Measurements from ENCODE around the gene C12orf42.
"Not testable (repeated sequence)": the region's sequence is repeated elsewhere in the genome, so short reads cannot be mapped to it uniquely, and the experiment has no call there.

Gene C12orf42

DNA sequence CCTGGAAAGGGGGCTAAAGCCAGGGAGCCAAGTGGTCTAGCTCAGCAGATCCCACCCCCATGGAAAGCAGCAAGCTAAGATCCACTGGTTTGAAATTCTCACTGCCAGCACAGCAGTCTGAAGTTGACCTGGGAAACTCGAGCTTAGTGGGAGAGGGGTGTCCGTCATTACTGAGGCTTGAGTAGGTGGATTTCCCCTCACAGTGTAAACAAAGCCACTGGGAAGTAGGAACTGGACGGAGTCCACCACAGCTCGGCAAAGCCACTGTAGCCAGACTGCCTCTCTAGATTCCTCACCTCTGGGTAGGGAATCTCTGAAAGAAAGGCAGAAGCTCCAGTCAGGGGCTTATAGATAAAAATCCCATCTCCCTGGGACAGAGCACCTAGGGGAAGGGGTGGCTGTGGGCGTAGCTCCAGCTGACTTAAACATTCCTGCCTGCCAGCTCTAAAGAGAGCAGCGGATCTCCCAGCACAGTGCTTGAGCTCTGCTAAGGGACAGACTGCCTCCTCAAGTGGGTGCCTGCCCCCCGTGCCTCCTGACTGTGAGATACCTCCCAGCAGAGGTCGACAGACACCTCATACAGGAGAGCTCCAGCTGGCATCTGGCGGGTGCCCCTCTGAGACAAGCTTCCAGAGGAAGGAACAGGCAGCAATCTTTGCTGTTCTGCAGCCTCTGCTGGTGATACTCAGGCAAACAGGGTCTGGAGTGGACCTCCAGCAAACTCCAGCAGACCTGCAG is 70.8 kb downstream of the C12orf42 start:
- not testable (repeated sequence) for DNase-seq (ENCODE audit: low read depth, low spot score)

DNA sequence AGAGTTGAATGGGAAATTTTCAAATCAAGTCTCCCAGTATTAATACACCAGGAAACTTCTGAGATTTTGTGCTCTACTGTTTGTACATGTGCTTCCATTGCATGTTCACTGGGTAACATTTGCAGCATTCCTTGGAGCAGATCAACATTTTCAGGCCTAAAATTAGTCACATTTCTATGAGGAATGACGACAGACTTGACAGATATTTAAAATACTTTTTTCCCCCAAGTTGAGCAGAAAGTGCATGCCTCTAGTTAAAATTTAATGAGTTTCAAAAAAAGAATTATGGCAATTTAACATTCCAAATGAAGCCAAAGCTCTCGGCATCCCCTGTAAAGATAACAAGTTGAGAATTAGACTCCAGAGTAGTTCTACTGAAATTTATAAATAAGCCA is 72.3 kb downstream of the C12orf42 start:
- DNase-seq (ENCODE audit: low read depth, low spot score) = no peak

DNA sequence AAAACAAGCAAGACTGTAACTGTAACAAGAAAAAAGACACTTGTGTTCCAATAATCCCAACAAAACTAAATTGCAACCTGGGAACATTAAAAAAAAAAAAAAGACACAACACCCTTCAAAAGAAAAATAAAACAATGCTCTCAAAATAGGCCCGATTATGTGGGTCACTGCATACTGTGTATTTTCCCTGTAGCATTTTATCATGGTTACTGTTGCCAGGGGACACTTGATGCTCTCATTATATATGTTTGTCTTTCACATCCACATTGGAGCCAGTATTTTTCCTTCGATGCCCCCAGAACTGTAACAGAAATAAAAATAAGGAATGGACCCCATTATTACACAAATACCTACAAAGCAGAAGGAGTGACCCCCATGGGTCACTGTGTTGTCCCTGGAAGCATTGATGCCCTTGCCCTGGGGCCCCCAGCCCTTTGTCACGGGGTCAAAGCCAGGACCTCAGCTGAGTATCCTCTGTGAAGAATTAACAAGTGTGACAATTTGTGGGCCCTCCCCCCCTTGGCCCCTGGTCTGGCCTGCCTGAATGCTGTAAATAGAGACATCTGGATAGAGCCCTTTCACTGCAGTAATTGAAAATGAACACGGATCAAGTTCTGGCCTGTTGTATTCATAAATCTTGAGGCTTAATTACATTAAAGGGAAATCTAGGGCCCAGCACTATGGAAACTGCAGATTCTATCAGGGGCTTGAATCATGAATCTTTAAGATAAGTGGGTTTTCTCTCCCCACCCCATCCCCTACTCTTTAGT is 72.8 kb downstream of the C12orf42 start:
- DNase-seq (ENCODE audit: low read depth, low spot score) = no peak

DNA sequence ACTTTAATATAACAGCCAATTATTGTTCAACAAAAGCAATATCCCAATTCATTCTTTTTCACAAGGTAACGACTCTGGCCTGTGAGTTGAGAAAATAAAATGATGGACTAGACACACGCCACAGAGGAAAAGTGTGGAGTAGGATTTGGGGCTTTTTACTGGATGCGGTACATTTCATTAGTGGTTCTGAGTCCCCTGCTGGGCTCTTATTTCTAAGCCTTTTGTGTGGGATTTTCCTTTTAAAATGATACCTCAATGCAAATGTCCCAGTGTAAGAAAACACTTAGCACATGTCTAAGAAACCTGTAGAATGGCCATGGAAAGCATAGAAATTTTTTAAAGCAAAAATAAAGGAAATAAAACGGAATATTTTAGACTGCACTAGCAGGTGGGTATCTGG is 73.4 kb downstream of the C12orf42 start:
- DNase-seq (ENCODE audit: low read depth, low spot score) = no peak

DNA sequence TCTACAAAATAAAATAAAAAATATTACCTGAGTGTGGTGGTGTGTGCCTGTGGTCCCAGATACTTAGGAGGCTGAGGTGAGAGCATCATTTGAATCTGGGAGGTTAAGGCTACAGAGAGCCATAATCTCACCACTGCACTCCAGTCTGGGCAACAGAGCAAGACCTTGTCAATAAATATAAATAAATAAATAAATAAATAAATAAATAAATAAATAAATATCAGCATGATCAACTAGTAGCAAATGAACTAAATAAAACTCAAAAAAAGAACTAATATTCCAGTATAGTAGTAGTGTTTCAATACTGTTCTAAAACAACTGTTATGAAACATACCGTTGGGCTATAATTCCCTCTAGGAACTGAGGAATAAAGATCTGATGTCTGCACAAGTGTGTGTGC is 74.4 kb downstream of the C12orf42 start:
- DNase-seq (ENCODE audit: low read depth, low spot score) = no peak

DNA sequence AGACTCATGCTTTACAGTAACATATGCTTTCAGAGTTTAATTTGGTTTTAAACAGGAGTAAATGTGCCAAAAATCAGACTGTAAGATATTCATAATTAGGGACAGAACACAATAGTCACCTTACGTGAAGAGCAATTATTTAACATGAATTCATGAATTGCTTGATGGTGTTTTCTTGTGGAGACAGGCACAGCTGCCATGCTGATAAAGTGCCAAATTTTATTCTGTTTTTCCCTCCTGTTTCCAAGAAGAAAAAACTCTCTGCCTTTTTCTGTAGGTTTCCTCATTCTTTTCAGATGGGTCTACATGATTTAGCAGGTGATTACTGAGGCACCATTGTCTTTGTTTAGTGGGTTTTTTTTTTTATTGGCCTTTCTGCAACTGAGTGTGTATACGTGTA is 80.1 kb downstream of the C12orf42 start:
- DNase-seq (ENCODE audit: low read depth, low spot score) = no peak

DNA sequence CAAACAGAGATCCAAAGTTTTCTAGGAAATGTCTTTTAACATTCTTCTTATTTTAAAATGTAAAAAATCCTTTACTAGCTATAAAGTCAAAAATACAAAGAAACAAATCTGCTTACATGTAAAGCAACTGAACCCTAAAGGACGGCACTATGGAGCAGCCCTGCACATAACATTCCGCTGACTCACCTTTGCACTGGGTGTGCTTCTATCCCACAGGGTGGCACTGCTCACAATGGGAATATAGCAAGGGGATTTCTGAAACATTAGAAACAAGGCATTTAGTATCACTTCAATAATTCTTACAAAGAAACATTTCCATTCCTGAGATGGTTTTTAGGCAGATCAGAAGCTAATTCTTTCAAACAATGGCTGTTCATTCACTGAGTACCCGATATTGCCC is 94.3 kb downstream of the C12orf42 start:
- peak; percentile 64 for DNase-seq (ENCODE audit: low read depth, low spot score)

DNA sequence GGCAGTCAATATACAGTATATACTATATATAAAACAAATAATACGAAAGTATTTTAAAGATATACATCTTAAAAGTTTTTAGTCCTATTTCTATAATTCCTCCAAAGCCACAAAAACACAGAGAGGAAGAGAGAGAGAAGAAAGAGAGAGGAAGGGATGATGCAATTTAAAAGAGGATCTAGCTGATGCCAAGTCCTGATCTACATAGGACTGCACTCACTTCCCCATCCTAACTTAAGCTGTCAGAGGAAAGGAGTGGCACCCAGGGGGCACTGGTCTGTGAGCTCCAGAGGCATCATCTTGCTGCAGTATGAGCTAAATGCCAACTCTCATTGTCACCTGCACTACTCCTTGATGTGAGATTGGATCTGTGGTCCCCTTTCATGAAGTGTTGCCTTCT is 95.8 kb downstream of the C12orf42 start:
- no peak for DNase-seq (ENCODE audit: low read depth, low spot score)

DNA sequence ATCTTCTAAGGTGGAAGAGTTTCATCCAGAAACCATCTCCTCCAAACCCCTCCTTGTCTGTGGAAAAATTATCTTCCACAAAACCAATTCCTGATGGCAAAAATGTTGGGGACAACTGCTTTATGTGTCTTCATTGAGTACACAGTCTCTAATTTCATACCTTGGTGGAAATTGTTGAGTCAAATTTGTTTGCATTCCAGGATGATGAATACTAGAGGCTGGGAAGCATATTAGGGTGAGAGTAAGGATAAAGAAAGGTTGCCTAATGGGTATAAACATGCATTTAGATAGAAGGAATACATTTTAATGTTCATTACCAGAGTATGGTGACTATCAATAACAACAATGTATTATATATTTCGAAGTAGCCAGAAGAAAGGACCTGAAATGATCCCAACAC is 98.2 kb downstream of the C12orf42 start:
- no peak for DNase-seq (ENCODE audit: low read depth, low spot score)

DNA sequence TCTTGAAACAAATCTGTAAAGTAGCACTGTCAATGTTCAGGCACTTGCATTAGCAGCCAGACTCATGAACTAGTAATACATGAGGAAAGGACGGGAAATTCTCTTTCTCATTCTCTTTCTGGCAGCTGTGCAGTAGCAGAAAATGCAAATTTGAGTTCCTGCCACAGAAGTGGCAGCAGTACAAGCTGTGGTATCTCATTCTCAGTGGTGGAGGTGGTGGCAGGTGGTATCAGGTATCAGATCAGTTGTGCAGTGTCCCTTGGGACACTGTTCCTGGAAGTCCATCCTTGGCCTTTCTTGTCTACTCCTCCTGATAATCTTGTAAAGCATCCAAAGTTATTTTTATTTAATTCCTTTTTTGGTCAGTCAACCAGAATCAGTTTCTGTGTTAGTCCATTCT is 103.0 kb downstream of the C12orf42 start:
- DNase-seq (ENCODE audit: low read depth, low spot score) = no peak

DNA sequence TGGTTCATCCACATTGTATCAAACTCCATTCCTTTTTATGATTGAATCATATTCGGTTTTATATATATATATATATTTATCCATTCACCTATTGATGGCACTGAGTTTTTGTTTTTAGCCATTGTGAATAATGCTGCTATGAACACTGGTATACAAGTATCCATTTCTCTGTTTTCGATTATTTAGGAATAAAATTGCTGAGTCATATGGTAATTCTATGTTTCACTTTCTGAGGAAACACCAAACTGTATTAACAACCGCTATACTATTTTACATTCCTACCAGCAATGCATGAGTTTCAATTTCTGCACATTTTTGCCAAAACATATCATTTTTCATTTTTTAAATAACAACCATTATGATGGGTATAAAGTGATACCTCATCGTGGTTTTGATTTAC is 104.7 kb downstream of the C12orf42 start:
- no peak for DNase-seq (ENCODE audit: low read depth, low spot score)

DNA sequence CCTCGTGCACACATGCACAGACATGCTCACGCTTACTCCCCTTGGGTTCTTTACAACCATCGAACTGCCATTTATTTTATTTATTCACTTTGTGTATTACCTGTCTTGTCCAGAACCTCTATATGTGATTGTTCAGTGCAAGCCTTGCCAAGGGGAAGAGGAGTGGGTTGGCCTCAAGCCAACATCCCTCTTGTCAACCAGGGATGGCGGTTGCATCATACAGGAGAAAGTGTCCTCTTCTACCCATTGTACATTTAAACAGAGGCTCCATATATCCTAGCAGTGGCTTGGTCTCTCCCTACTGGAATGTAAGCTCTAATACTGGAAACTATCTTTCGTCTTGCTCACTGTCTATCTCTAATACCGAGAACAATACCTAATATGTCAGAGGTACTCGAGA is 108.4 kb downstream of the C12orf42 start:
- DNase-seq (ENCODE audit: low read depth, low spot score) = no peak

DNA sequence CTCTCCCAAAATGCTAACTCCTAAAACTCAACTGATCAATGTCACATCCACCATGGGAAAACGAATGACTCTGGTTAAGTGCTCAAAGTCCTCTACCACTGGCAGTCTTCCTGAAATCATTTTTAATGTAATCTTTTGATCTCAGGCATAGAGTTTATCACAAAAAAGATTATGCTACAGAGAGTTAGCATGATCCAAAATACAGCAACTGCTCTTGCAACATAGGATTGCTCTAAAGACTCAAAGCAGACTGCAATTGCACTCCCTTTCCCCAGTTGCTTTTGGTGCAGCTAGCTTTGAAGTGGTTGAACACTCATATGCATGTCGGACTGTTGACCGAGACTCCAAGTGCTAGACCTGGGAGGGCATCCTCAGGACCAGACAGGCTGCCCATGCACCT is 109.3 kb downstream of the C12orf42 start:
- no peak for DNase-seq (ENCODE audit: low read depth, low spot score)

DNA sequence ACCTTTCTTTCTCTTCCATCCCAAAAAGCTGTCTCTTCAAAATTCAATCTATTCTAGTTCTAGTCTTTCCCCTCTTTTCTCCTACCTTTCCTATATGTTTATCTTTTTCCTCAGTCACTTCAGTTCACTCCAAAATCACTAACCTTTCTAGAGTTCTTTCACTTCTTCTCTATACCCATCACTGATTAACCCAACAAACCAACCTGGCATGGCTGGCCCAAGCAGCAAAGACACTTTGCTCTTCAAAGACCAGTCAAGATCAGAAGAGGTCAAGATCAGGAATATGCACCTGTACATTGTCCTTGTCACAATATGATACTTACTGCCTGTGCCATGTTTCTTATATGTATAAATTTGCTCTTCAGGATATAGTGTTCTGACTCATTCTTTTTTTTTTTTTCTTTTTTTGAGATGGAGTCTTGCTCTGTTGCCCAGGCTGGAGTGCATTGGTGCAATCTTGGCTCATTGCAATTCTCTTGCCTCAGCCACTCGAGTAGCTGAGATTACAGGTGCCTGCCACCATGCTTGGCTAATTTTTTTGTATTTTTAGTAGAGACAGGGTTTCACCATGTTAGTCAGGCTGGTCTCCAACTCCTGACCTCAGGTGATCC is 112.9 kb downstream of the C12orf42 start:
- DNase-seq (ENCODE audit: low read depth, low spot score) = no peak

DNA sequence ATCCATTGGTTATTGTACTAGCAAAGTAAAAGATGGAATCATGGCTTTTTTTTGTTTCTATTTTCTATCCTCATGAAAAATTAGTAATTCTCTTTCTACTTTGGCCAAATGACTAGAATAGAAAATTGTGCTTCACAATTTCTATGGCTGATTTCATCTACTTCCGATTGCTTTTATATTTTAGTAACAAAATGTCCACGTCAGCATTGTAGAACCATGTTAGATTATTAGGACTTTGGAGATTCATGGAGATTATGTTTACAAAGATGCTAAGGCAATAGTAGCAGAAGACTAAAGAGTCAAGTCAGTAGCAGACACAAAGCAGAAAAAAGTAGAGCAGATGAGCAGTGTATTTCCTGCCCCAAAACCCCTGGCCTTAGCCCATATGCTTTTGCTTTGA is 113.6 kb downstream of the C12orf42 start:
- DNase-seq (ENCODE audit: low read depth, low spot score) = no peak

DNA sequence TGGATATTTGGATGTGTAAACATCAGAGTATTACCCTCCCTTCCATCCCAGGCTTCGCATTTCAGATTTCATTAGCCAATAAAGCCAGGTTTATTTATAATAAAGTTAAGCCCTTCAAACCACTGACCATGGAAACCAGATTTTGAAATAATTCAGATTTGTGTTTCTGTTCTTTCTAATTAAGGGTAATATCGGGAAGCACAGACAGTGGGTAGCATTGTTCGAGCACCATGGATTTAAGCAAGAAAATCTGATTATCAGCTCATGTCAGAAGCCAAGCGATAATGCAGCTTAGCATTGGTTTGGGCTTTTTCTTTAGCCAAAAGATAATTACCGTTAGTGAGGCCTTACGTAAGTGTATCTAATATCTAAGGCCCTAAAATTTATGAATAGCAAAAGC is 116.1 kb downstream of the C12orf42 start:
- DNase-seq (ENCODE audit: low read depth, low spot score) = no peak

DNA sequence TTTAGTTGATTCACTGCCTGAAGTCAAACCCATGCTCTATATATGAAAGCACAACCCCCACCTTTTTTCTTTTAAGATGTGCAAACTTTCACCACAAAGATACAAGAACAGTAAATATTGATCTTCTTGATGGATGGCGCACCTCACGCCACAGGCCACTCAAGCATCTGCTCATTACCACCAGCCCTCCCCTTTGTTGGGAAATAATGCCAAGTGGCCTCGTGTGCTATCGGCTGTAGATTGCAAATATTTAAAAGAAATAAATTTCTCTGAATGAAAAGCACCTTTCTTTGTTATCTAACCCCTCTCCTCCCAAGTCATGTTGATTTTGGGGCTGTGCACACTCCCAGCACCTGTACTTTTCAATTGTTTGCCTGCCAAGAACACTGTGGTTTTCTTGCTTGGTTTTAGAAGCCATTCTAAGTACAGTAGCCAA is 122.7 kb downstream of the C12orf42 start:
- DNase-seq (ENCODE audit: low read depth, low spot score) = peak; percentile 2

DNA sequence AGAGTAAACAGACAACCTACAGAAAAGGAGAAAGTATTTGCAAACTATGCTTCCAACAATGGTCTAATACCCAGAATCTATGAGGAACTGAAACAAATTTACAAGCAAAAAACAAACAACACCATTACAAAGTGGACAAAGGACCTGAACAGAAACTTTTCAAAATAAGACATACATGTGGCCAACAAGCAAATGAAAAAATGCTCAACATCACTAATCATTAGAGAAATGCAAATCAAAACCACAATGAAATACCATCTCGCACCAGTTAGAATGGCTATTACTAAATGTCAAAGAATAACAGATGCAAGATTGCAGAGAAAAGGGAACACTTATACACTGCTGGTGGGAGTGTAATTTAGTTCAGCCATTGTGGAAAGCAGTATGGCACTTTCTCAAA is 125.8 kb downstream of the C12orf42 start:
- no peak for DNase-seq (ENCODE audit: low read depth, low spot score)

DNA sequence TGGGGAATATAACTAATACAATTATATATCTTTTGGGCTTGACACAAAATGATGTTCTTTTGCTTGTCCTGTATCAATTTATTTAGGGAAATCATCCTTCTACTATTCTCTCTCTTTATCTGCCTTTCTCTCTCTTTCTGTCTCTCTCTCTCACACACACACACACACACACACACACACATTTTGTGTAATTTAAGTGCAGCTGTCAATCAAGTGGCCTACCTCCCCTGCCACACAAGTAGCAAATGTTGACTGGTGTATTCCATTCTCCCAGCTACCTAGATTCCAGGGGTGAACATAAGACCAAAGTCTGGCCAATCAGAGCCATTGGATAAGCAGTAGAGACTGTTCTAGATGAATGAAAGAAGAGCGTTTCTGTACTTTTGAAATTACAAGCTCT is 127.6 kb downstream of the C12orf42 start:
- no peak for DNase-seq (ENCODE audit: low read depth, low spot score)

DNA sequence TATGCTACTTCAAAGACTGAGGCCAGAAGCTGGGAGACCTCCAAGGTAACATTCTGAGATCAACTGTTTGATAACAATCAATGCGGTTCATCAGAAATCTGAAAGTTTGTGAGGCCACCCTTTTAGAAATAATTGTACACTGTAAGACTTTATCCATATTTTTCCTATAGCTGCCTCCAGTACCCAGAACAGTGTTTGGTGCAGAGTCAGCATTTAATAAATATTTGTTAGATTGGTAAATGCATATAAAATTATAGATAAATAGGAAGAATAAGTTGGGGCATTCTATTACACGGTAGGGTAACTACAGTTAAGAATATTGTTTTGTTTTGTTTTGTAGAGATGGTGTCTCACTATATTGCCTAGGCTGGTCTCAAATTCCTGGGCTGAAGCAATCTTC is 141.4 kb downstream of the C12orf42 start:
- DNase-seq (ENCODE audit: low read depth, low spot score) = no peak

DNA sequence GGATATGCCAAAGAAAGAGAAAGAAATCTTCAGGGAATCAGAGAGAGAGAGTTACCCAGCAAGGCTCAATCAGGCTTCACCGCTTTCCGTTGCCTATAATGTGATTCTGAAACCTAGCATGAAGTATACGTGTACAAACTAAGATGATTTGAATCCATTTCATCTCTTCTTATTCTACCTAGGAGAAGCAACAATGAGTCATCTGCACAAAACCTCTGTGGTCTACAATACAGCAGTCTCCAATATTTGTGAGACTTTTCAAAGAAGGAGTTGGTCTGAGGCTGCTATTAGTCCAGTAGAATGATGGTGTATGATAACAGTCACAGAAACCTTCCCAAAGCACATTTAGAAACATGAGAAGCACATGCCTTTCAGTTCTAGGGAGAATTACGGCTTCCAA is 141.9 kb downstream of the C12orf42 start:
- no peak for DNase-seq (ENCODE audit: low read depth, low spot score)

DNA sequence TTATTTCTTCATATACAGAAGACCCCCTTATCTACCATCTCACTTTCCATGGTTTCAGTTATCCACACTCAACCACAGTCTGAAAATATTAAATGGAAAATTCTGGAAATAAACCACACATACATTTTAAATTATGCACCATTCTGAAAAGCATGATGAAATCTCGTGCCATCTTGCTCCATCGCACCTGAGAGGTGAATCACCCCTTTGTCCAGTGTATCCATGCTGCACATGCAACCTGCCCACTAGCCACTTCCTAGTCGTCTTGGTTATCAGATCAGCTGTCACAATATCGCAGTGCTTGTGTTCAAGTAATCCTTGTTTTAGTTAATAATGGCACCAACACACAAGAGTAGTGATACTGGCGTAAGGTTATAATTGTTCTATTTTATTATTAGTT is 145.7 kb downstream of the C12orf42 start:
- no peak for DNase-seq (ENCODE audit: low read depth, low spot score)

DNA sequence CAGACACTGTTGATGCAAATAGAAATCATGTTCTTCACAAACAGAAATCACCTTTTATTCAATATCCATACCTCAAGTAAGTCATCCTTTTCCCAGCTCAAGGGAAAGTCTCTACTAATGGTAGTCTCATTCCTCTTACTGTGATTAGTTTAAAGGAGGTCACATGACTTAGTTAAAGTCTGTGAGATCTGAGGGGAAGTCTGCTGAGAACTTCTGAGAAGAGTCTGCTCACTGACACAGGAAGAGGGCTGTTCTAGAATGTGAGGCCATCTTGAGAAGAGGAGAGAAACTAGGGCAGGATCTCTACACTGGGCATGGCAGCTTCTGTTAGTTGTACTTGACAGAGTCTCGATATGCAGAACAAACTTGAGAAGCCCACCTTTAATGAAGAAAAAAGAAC is 146.8 kb downstream of the C12orf42 start:
- DNase-seq (ENCODE audit: low read depth, low spot score) = no peak
